Inferior parietal cortex (tissue), 1 donor: ENCODE data around the gene UPF1.

Source experiments
- DNase-seq: peaks from one replicate; pipeline ENCODE4 v3.0.0-alpha.2; 2016; ENCODE audit errors: extremely low spot score

The UPF1 gene

GRCh38 chr19:18840288-18841267 is 8.8 kb downstream of the UPF1 start:
- DNase-seq = no peak

- no peak for DNase-seq
Measured at GRCh38 chr19:18841400-18841799, 9.6 kb downstream of the UPF1 start.

- DNase-seq = no peak
Measured at GRCh38 chr19:18842166-18842565, 10.4 kb downstream of the UPF1 start.

- DNase-seq = no peak
Measured at GRCh38 chr19:18843960-18844359, 12.2 kb downstream of the UPF1 start.

GRCh38 chr19:18844806-18845329 is 13.1 kb downstream of the UPF1 start:
- DNase-seq = no peak

GRCh38 chr19:18845961-18846360 is 14.2 kb downstream of the UPF1 start:
- DNase-seq = no peak

- peak; percentile 82 for DNase-seq
Measured at GRCh38 chr19:18846862-18847548, 15.2 kb downstream of the UPF1 start.

GRCh38 chr19:18847549-18848463 is 16.0 kb downstream of the UPF1 start:
- no peak for DNase-seq

- DNase-seq = peak; percentile 53
Measured at GRCh38 chr19:18848878-18849661, 17.3 kb downstream of the UPF1 start.

GRCh38 chr19:18849838-18850400 is 18.2 kb downstream of the UPF1 start:
- no peak for DNase-seq

GRCh38 chr19:18850471-18851375 is 19.0 kb downstream of the UPF1 start:
- no peak for DNase-seq

GRCh38 chr19:18851673-18852325 is 20.0 kb downstream of the UPF1 start:
- DNase-seq = no peak

GRCh38 chr19:18852648-18853047 is 20.9 kb downstream of the UPF1 start:
- DNase-seq = no peak

GRCh38 chr19:18853755-18854427 is 22.1 kb downstream of the UPF1 start:
- no peak for DNase-seq

- no peak for DNase-seq
Measured at GRCh38 chr19:18854982-18855381, 23.2 kb downstream of the UPF1 start.

- no peak for DNase-seq
Measured at GRCh38 chr19:18855647-18856384, 24.1 kb downstream of the UPF1 start.

GRCh38 chr19:18856385-18857126 is 24.8 kb downstream of the UPF1 start:
- DNase-seq = peak; percentile 74
